GM12891 (cell line): ENCODE results near the gene RHEB.

Experiments
- PAX5 ChIP-seq: IDR thresholded peaks from 2 replicates; pipeline ENCODE4 v1.6.1; 2011; ENCODE audit warnings: low read length, moderate library complexity, mild to moderate bottlenecking; ENCODE audit not compliant: insufficient read depth, severe bottlenecking
- POLR2A ChIP-seq: IDR thresholded peaks from 2 replicates; pipeline ENCODE4 v1.6.1; 2011; ENCODE audit warnings: low read depth, low read length, control low read depth
- POLR2AphosphoS5 ChIP-seq: IDR thresholded peaks from 2 replicates; pipeline ENCODE4 v1.6.1; 2011; ENCODE audit warnings: low read depth, low read length, control low read depth
- POU2F2 ChIP-seq: IDR thresholded peaks from 2 replicates; pipeline ENCODE4 v1.6.1; 2011; ENCODE audit warnings: low read depth, mild to moderate bottlenecking, control low read depth, low read length, moderate library complexity
- SPI1 ChIP-seq: IDR thresholded peaks from 2 replicates; pipeline ENCODE4 v1.6.1; 2011; ENCODE audit warnings: low read depth, low read length, control low read depth
- TAF1 ChIP-seq: IDR thresholded peaks from 2 replicates; pipeline ENCODE4 v1.6.1; 2011; ENCODE audit warnings: low read depth, low read length, control low read depth

DNA sequence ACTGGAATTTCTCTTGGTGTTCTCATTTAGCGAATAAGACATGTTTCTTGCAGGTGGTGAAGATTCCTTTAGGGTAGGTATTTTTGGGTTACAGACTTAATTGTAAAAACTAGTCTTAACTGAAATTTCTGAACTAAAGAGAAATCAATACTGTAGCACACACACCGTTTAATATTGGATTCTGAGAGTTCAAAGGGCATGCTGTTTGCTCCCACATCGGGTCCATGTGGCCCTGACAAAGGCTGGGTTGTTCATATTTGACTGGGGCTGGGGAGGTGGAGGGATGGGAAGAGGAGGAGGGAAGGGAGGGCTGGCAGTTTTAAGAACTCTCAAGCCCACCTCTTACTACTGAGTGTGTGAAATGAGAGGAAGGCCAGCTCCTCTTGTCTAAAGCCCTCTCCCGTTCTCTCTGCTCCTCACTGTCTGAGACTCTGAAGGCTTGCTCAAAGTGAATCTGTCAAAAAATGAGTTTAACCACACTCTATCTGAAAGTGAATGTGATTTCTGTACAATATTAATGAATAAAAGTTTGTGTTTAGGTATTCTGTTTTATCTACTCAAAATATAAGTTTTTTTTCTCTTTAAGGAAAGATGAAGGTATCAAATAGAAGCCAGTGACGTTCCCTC is 40.0 kb upstream of the RHEB start:
- no peak for TF ChIP-seq POLR2AphosphoS5
- TF ChIP-seq POLR2A, result no peak
- TF ChIP-seq SPI1, result no peak
- no peak for TF ChIP-seq POU2F2
- no peak for TF ChIP-seq TAF1
- no peak for TF ChIP-seq PAX5
